Spleen (tissue), 7 donors: ENCODE measurements around the gene PLGLB2.
"Not testable (repeated sequence)": the region's sequence is repeated elsewhere in the genome, so short reads cannot be mapped to it uniquely, and the experiment has no call there.

Experiments
- CTCF ChIP-seq, 11 experiments: fragments of 200-600 bp in 7 of 11; fragments of 450-650 bp in 4 of 11; sonication (generic) in 4 of 11; IDR thresholded peaks in 8 of 11; conservative IDR thresholded peaks in 3 of 11; 1 replicate in 7 of 11; 2 replicates in 4 of 11; pipeline versions ENCODE4 v1.4.0 to v1.8.0; 2016 to 2021; ENCODE audit warnings: antibody characterized with exemption in 11 of 11, inconsistent platforms in 4 of 11, mild to moderate bottlenecking in 1 of 11
- POLR2A ChIP-seq, 3 donors: fragments of 450-650 bp; IDR thresholded peaks; one replicate each; pipeline ENCODE4 v1.5.1; 2017; ENCODE audit warnings: antibody characterized with exemption in 3 of 3, mild to moderate bottlenecking in 1 of 3
- donor health status: DM: no; HTN: no; CAD: no; lungs with moderate emphysema.
- donor health status: DM: no; HTN: no; CAD: no.
- donor health status: DM: no; HTN: no; CAD: no.

GRCh38 chr2:87743638-87744037 is 4.2 kb upstream of the PLGLB2 start:
- not testable (repeated sequence) for TF ChIP-seq CTCF (IDR thresholded peaks at IDR 0.05 in 8 of 11, conservative IDR thresholded peaks at IDR 0.05 in 3 of 11); POLR2A (IDR thresholded peaks at IDR 0.05)
